HG03025 (cell line): Measurements from ENCODE around the gene FAM161A.
"Not testable (repeated sequence)": the region's sequence is repeated elsewhere in the genome, so short reads cannot be mapped to it uniquely, and the experiment has no call there.

Experiments
- ATAC-seq: cut with Tn5 transposase; IDR thresholded peaks from one replicate; pipeline ENCODE4 v1.9.1; 2021; ENCODE audit warnings: mild to moderate bottlenecking, moderate library complexity; ENCODE audit not compliant: unreplicated experiment, low FRiP score

Gene FAM161A

DNA sequence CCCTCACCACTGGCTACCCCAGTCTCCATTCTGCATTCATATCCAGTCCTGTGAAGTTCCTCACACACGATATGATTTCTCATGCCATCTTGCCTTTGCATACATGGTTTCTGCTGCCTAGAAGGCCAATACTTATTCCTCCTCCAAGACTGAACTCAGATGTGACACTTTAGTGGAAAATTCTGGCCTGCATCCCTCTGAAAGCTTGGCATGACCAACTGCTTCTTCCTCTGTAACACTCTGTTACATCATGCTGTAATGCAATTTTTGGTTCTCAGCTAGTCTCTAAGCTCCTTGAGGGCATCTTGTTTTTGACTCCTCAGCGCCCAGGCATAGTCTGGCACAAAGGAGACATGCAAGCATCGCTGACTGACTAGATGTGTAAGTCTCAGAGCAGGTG is 12.6 kb downstream of the FAM161A start:
- ATAC-seq: no peak

DNA sequence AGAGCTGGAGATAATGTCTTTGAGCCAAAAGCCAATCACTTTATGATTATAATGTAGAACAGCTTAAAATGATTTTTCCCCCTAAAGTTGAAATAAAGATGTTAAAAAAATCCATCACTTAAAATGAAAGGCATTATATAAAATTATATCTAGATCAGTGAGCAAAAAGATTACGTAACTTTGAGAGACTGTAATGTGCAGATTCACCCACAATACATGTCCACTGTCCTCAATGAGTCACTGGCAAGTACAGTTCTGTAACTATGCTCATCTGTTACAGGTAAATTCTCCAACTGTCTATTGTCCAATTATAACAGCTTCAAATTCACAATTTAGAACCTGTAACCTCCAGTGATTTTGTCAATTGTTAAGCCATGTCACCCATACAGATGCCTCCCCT is 19.0 kb downstream of the FAM161A start:
- ATAC-seq: no peak

DNA sequence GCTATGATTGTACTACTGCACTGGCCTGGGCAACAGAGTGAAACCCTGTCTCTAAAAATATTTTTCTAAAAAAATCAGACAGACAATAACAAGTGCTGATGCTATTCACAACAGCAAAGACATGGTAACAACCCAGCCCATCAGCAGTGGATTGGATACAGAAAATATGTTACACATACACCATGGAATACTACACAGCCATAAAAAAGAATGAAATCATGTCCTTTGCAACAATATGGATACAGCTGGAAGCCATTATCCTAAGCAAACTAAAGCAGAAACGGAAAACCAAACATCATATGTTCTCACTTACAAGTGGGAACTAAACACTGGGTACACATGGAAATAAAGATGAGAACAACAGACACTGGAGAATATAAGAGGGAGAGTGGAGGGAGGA is 19.9 kb downstream of the FAM161A start:
- no peak for ATAC-seq

DNA sequence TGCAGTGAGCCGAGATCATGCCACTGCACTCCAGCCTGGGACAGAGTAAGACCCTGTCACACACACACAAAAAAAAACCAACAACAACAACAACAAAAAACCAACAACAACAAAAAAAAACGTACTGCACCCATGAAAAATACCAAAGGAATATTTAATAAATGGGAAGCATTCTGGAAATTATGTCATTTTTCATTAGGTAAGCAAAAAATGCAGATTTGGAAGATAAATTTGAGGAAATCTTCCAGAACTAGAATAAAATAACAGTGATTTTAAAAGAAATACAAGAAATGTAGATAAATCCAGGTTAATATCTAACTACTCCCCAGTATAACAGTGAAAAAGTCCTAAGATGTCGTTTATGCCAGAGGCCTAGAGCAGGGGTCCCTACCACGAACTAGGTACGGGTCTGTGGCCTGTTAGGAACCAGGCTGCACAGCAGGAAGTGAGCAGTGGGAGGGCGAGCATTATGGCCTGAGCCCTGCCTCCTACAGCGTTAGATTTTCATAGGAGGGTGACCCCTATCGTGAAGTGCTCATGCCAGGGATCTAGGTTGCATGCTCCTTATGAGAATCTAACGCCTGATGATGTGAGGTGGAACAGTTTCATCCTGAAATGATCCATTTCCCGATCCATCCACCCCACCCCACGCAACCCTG is 21.5 kb downstream of the FAM161A start:
- ATAC-seq: no peak

DNA sequence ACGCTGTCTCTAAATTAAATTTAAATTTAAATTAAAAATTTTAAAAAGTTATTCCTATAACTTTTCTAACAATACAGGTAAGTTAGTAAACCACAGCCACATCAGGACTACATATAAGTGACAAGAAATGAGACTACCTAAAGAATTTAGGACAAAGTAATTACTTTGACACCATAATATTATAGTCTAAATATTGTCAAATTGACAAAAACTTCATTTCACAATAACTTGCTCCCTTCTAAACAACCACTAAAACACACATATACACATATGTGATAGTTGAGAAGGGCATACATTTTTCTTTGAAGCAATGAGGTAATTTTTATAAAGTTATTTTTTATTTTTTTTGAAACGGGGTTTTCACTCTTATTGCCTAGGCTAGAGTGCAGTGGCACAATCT is 31.6 kb downstream of the FAM161A start:
- no peak for ATAC-seq

DNA sequence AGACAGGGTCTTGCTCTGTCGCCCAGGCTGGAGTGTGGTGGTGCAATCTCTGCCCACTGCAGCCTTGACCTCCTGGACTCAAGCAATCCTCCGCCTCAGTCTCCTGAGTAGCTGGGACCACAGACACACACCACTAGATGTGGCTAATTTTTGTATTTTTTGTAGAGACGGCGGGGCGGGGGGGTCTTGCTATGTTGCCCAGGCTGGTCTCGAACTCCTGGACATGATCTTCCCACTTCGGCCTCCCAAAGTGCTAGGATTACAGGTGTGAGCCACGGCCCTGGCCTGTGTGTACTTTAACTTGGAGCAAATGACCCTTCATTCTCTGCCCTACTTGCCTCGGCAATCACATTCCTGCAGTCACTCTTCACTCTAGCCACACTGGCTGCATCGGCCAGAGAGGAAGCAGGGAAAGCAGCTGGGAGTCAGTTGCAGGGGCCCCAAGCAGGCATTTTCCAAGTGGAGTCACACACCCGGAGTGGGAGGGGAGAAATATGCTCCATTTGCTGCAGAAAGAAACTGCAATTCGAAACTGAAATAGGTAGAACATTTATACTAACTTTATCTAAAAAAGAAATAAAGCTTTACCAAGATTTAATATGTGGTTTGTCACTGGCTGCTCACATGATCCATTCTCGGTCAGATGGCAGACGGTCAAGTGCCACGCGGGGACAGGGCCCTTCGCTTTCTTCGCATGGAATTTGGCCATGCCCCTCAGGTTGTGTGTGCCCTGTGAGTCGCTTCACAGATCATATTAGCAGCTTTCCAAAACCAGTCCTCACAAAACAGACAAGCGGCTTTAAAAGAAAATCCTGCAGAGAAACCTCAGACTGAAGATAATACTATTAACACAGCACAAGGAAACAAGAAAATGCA is 37.1 kb downstream of the FAM161A start:
- ATAC-seq: no peak

DNA sequence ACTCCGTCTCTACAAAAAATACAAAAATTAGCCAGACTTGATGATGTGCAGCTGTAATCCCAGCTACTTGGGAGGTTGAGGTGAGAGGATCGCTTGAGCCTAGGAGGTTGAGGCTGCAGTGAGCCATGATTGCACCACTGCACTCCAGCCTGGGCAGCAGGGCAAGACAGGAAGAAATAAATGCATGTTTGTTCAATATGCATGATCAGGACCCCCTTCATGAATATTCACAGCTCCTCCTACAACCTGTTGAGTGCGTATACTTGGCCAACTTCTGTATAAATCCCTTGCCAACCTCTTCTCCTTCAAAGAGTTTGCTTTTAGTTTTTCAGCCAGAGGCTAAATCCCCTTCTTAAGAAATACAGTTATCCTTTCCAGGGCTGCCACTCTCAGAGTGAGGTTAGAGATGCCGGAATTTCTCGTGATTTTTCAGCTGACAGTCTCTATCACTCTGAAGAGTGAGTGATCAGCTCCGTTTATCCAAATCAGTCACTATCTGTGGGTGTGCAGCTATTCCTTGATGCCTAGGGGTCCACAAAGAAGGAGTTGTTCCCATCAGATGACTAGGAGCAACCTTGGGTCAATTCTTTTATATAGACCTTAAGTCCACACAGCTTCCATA is 39.2 kb downstream of the FAM161A start:
- ATAC-seq: no peak

DNA sequence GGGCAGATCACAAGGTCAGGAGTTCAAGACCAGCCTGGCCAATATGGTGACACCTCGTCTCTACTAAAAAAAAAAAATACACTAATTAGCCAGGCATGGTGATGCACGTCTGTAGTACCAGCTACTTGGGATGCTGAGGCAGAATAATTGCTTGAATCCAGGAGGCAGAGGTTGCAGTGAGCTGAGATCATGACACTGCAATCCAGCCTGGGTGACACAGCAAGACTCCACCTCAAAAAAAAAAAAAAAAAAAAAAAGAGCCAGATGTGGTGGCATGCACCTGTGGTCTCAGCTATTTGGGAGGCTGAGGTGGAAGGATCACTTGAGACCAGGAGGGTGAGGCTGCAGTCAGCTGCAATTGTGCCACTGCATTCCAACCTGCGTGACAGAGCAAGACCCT is 40.5 kb downstream of the FAM161A start:
- ATAC-seq: not testable (repeated sequence)

DNA sequence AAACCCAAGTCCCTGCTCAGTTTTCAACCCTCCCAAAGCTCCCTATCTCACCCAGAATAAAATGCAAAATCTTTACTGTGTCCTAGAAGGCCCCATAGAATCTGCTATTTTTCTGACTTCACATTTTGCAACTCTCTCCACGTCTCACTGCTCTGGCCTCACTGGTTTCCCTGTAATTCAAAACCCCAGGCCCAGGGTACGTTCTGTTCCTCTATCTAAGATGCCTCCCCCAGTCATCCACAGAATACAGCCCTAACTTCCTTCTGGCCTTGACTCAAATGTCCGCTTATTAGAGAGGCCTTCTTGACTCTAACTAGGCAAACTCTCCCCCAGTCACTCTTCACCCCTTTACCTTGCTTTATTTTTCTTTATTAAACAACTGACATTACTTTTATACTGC is 42.0 kb downstream of the FAM161A start:
- ATAC-seq: no peak

DNA sequence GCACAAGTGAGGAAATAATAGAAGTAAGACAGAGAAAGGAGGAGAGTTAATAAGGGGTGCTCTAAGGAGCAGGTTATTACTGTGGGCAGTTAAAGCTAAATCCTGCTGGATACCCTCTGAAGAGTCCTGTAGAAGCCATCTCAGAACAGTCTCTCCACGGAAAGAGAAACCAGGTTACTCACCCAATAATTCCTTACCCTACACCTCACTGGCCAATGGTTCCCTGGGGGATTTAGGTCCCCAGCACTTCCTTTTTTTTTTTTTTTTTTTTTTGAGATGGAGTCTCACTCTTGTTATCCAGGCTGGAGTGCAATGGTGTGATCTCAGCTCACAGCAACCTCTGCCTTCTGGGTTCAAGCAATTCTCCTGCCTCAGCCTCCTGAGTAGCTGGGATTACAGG is 43.7 kb downstream of the FAM161A start:
- ATAC-seq: not testable (repeated sequence)

DNA sequence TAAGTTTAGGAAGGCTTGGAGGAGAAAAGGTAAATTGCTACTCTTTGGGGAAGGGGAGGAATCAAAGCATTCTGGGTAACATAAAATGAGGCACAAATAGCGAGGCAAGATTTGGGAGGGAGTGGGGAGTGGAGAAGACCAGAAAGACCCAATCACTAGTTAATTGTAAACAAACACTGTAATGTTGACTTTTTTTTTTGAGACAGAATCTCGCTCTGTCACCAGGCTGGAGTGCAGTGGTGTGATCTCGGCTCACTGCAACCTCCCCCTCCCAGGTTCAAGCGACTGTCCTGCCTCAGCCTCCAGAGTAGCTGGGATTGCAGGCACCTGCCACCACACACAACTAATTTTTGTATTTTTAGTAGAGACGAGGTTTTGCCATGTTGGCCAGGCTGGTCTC is 45.2 kb downstream of the FAM161A start:
- not testable (repeated sequence) for ATAC-seq

DNA sequence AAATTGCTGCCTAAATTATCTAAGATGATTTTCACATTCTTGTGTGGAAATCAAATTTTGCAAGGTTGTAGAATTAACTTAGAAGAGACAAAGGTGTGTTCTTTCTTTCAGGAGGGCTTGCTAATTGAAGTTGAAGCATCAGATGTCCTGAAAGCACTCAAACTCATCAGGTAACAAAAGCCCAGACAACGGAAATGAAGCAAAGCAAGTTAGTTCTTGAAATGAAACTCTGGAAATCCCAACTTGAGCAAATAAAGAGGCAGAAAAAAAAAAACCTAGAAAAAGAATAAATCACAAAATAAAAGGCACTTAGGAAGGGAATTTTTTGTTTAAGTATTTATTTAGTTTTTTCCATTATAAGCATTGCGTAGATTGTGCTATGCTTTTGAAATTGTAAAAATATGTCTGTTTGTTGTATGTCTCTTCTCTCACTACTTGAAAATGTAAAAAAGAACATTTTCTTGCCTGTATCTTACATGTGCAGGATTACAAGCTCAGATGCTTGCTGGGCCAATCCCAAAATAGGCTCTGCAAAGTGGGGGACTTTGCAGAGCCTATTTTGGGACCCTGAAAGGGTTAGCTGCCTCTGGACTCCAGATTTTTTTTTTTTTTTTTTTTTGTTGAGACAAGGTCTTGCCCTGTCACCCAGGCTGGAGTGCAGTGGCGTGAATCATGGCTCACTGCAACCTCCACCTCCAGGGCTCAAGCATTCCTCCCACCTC is 46.7 kb downstream of the FAM161A start:
- ATAC-seq: no peak

DNA sequence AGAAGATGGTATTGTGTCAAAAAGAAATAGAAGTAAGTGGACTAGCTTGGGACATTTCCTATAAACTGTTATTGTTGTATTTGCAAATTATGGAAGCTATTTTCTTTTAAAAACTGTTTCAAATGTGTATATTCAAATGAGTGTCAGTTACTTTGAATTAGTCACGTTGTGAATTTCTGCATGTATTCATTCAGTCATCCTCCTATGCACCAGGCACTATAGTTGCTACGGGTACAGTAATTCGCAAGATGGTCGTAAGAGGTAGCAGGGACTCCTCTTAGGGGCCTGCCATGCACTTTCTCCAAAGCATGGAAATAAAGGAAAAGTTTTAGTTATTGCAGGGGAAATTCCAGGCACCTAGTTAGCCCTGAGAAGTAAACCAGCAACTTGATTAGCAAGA is 51.3 kb downstream of the FAM161A start:
- ATAC-seq: no peak

DNA sequence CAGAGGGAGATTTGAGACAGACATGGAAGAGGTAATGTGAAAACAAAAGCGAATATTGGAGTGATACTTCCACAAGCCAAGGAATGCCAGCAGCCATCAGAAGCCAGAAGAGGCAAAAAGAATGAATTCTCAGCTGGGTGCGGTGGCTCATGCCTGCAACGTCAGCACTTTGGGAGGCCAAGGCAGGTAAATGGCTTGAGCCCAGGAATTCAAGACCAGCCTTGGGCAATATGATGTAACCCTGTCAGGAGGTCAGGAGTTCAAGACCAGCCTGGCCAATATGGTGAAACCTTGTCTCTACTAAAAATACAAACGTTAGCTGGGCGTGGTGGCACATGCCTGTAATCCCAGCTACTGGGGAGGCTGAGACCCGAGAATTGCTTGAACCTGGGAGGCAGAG is 54.8 kb downstream of the FAM161A start:
- no peak for ATAC-seq

DNA sequence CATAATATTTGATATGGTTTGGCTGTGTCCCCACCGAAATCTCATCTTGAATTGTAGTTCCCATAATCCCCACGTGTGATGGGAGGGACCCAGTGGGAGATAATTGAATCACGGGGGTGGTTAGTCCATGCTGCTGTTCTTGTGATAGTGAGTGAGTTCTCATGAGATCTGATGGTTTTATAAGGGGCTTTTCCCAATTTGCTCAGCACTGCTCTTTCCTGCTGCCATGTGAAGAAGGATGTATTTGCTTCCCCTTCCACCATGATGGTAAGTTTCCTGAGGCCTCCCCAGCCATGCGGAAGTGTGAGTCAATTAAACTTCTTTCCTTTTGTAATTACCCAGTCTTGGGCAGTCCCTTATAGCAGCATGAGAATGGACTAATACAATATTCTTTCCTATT is 56.4 kb downstream of the FAM161A start:
- ATAC-seq: not testable (repeated sequence)

DNA sequence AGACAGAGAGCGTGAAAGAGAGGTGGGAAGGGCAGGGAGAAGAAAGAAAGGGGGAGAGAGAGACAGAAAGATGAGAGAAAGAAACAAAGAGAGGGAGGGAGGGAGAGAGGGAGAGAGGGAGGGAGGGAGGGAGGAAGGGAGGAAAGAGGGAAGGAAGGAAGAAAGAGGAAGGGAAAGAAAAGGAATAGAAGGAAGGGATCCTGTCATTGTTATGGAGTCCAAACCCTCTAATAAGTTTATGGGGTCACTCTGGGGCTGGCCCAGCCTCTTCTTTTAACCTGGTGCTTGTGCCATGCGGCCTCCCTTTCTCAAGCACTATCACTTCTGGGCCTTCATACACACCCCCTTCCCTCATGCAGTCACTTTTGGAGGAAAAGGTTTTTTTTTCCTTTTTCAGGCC is 58.5 kb downstream of the FAM161A start:
- no peak for ATAC-seq

DNA sequence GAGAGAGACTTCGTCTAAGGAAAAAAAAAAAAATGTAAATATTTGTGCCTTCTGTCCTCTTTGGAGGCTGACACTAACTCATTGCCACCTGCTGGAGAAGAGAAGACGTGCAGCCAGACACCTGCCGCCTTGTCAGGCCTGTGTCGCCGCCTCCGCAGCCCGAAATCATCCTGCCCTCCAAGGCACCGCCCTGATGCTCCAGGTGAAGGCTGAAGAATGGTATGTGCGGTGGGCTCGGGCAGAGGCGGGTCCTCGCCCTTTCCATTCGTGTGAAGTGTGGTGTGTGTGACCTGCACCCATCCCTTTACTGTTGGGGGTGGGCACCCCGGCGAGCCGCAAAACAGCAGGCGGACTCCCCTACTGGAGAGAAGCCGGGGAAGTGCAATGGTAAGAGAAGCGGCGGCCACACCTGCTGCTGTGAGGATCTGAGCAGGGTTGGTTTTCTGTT is 60.4 kb downstream of the FAM161A start:
- ATAC-seq: peak; percentile 85

DNA sequence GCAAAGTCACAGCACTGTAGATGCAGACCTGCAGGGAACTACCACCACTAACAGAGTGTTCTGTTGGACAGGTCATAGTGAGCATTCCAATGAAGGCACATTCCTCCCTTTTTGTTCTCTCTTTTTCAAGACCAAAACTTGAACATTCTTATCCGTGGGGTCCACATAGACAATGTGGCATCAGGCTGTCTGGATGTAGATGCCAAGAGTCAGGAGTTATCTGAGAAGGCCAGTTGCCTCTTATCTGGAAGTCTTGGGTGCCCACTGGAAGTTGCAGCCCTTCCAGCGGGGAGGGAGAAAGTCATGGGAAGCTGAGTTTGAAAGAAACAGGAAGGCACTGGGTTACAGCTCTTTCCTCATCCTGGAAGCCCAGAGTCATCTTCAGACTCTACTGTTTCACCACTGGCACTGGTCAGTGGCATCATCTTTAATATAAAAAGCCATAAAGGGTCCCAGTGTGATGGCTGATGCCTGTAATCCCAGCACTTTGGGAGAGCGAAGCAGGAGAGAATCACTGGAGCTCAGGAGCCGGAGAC is 61.4 kb downstream of the FAM161A start:
- ATAC-seq: no peak

DNA sequence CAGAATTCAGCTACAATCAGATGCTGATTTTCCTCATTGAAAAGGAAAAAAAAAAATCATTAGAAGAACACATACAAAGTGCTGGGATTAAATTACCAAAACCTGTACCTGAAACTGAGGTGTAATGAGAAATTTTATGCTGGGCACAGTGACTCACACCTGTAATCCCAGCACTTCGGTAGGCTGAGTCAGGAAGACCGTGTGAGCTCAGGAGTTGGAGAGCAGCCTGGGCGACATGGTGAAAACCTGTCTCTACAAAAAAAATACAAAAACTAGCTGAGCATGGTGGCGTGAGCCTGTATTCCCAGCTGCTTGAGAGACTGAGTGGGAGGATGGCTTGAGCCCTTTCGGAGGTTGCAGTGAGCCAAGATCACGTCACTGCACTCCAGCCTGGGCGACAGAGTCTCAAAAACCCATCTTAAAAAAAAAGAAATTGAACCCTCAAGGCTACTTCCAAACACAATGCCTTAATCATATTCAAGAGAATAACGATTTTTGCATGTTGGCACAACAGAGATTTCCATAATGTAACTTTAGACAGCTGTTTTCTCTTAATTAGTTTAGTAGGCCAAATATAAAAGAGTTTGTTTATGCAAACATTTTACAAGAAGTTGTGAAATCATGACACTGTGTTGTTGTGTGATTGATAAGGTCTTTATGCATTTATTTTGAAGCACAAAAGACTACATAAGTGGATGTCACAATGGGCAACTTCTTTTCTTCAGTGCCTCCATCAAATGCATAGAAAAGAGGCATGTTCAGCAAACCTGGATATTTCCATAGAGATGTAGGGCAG is 63.9 kb downstream of the FAM161A start:
- no peak for ATAC-seq
